Mammary epithelial cell (primary cell): ENCODE results near the gene SLC12A6.

Experiments
- EZH2 ChIP-seq: IDR thresholded peaks from 2 replicates; pipeline ENCODE4 v1.6.1; 2012; ENCODE audit warnings: low read length, inconsistent platforms, borderline replicate concordance
- TF ChIP-seq, protein P1 (sequence below), 2 donors: IDR thresholded peaks in 1 of 2; conservative IDR thresholded peaks in 1 of 2; 2 replicates each; pipeline ENCODE4 v1.5.1; 2011 to 2012; ENCODE audit warnings: inconsistent platforms in 2 of 2, low read length in 2 of 2, mild to moderate bottlenecking in 2 of 2, control low read depth in 1 of 2, low read depth in 1 of 2; ENCODE audit not compliant: insufficient read depth in 1 of 2; ENCODE audit errors: extremely low read depth in 1 of 2

DNA sequence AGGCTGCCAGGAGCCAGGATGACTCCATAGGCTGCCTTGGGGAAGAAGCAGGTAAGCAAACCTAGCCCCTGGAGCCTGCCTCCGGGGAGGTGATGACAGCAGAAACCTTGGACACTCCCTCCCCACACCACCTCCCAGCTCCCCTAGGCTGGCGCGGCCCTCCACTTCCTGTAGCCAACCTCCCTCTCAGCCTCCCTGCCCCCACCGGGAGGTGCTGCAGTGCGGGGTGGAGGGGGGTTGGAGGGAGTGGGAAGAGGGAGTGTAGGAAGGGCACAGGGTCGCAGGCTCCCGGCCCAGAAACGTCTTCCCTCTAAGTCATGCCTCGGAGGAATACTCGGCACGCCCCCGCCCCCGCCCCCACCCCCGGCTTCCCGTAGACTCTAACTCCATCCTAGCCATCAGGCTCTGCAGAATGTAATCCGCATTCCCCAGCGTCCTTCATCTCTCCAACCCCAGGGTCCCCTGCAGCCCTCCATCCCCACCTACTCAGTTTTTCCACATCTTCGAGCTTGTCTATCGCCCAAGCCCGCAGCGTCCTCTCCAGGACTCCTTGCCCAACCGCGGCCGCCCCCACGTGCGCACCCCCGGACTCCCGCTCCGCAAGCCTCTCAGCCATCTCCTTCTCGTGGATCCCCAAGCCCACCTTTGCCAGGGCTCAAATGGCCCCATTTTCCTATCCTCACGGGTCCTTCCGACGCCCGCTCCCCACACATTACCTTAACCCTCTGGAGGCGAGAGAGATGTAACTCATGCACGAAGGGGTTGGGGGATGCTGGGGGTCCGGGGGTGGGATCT is 28.9 kb upstream of the SLC12A6 start:
- TF ChIP-seq, protein P1, sequence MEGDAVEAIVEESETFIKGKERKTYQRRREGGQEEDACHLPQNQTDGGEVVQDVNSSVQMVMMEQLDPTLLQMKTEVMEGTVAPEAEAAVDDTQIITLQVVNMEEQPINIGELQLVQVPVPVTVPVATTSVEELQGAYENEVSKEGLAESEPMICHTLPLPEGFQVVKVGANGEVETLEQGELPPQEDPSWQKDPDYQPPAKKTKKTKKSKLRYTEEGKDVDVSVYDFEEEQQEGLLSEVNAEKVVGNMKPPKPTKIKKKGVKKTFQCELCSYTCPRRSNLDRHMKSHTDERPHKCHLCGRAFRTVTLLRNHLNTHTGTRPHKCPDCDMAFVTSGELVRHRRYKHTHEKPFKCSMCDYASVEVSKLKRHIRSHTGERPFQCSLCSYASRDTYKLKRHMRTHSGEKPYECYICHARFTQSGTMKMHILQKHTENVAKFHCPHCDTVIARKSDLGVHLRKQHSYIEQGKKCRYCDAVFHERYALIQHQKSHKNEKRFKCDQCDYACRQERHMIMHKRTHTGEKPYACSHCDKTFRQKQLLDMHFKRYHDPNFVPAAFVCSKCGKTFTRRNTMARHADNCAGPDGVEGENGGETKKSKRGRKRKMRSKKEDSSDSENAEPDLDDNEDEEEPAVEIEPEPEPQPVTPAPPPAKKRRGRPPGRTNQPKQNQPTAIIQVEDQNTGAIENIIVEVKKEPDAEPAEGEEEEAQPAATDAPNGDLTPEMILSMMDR (conservative IDR thresholded peaks at IDR 0.05 in 1 of 2, IDR thresholded peaks at IDR 0.05 in 1 of 2; ENCODE audit: extremely low read depth in 1 of 2, insufficient read depth in 1 of 2, low read depth in 1 of 2, low read length in 2 of 2) = no peak
- TF ChIP-seq EZH2 = no peak
